Iris pigment epithelial cell (primary cell): Measurements from ENCODE around the gene ARHGAP45.
"Not testable (repeated sequence)": the region's sequence is repeated elsewhere in the genome, so short reads cannot be mapped to it uniquely, and the experiment has no call there.

Source experiments
- DNase-seq: peaks from one replicate; pipeline ENCODE4 v3.0.0-alpha.2; 2011; ENCODE audit warnings: low read depth

The ARHGAP45 gene

GRCh38 chr19:1066748-1067340, at the start of gene ARHGAP45:
Gene ARHGAP45 (plus strand): TSS chr19:1067167. CDS start chr19:1067406, 239 bp downstream.
- DNase-seq: no peak

GRCh38 chr19:1017906-1018305, 49.1 kb upstream of the ARHGAP45 start:
- no peak for DNase-seq

GRCh38 chr19:1018393-1018792, 48.6 kb upstream of the ARHGAP45 start:
- no peak for DNase-seq

- no peak for DNase-seq
Observed at GRCh38 chr19:1018932-1019615, 47.9 kb upstream of the ARHGAP45 start.

GRCh38 chr19:1019616-1019961, 47.4 kb upstream of the ARHGAP45 start:
- no peak for DNase-seq

GRCh38 chr19:1019980-1020867, 46.7 kb upstream of the ARHGAP45 start:
- DNase-seq: no peak

- peak; percentile 97 for DNase-seq
Observed at GRCh38 chr19:1020868-1021425, 46.0 kb upstream of the ARHGAP45 start, which contains the start of gene TMEM259. Gene TMEM259 (minus strand): TSS chr19:1021123. CDS start chr19:1020996, 127 bp downstream.

GRCh38 chr19:1023883-1024188, 43.1 kb upstream of the ARHGAP45 start:
- not testable (repeated sequence) for DNase-seq

GRCh38 chr19:1025080-1025479, 41.9 kb upstream of the ARHGAP45 start:
- DNase-seq: not testable (repeated sequence)

- DNase-seq: peak; percentile 78
Observed at GRCh38 chr19:1025960-1026782, 40.8 kb upstream of the ARHGAP45 start, which contains the start of gene CNN2. Gene CNN2 (plus strand): TSS chr19:1026608. CDS start chr19:1026662, 54 bp downstream.

GRCh38 chr19:1026783-1027649, 40.0 kb upstream of the ARHGAP45 start:
- peak; percentile 28 for DNase-seq

- peak; percentile 18 for DNase-seq
Observed at GRCh38 chr19:1027650-1028061, 39.3 kb upstream of the ARHGAP45 start.

GRCh38 chr19:1028062-1028926, 38.7 kb upstream of the ARHGAP45 start:
- DNase-seq: peak; percentile 92

GRCh38 chr19:1032264-1032867, 34.6 kb upstream of the ARHGAP45 start:
- no peak for DNase-seq

- DNase-seq: no peak
Observed at GRCh38 chr19:1035998-1036621, 30.9 kb upstream of the ARHGAP45 start.

GRCh38 chr19:1037621-1038064, 29.3 kb upstream of the ARHGAP45 start:
- DNase-seq: no peak

- DNase-seq: no peak
Observed at GRCh38 chr19:1038978-1039645, 27.9 kb upstream of the ARHGAP45 start.
